GM23338 (cell line): ENCODE measurements around the gene ILK. TPM values are rescaled to one million over a fixed set of nuclear protein-coding genes. Genes with fewer than 3 reads are reported as not detected.

ENCODE experiments used
- ATAC-seq: fragments of 200-7000 bp; cut with Tn5 transposase; 3 replicates; pipeline ENCODE4 v1.9.1; 2020
- DNase-seq: peaks from one replicate; pipeline ENCODE4 v3.0.0-alpha.2; 2015; ENCODE audit warnings: low spot score
- H2AFZ ChIP-seq: fragments of 200-600 bp; sonication (generic); 2 replicates; pipeline ENCODE4 v1.8.0; 2016; ENCODE audit warnings: antibody characterized with exemption, mild to moderate bottlenecking, moderate library complexity
- H3F3A ChIP-seq: fragments of 200-600 bp; sonication (generic); replicated peaks from 2 replicates; pipeline ENCODE4 v1.8.0; 2017; ENCODE audit warnings: antibody characterized with exemption, mixed run types, low read depth
- H3K27ac ChIP-seq: fragments of 200-600 bp; sonication (generic); 2 replicates; pipeline ENCODE4 v1.6.1; 2016; ENCODE audit warnings: low read depth
- H3K27me3 ChIP-seq: fragments of 200-600 bp; sonication (generic); 2 replicates; pipeline ENCODE4 v1.8.0; 2016; ENCODE audit warnings: mild to moderate bottlenecking, mixed run types, moderate library complexity; ENCODE audit not compliant: insufficient read depth
- H3K36me3 ChIP-seq: fragments of 200-600 bp; sonication (generic); 2 replicates; pipeline ENCODE4 v1.8.0; 2016; ENCODE audit warnings: mild to moderate bottlenecking; ENCODE audit not compliant: insufficient read depth
- H3K4me1 ChIP-seq: fragments of 200-600 bp; sonication (generic); 2 replicates; pipeline ENCODE4 v1.8.0; 2016; ENCODE audit warnings: mild to moderate bottlenecking, moderate library complexity; ENCODE audit not compliant: insufficient read depth
- H3K4me2 ChIP-seq: fragments of 200-600 bp; sonication (generic); 2 replicates; pipeline ENCODE4 v1.7.1; 2017; ENCODE audit warnings: mixed run types
- H3K4me3 ChIP-seq: fragments of 200-600 bp; sonication (generic); 2 replicates; pipeline ENCODE4 v1.6.1; 2016; ENCODE audit warnings: mixed run types
- H3K79me2 ChIP-seq: fragments of 200-600 bp; sonication (generic); replicated peaks from 2 replicates; pipeline ENCODE4 v1.8.0; 2017; ENCODE audit warnings: mild to moderate bottlenecking; ENCODE audit not compliant: insufficient read depth
- H3K9me2 ChIP-seq: fragments of 200-600 bp; sonication (generic); 2 replicates; pipeline ENCODE4 v1.8.0; 2017; ENCODE audit not compliant: insufficient read depth
- H4K20me1 ChIP-seq: fragments of 200-600 bp; sonication (generic); replicated peaks from 2 replicates; pipeline ENCODE4 v1.8.0; 2017; ENCODE audit warnings: mild to moderate bottlenecking; ENCODE audit not compliant: insufficient read depth
- H3K27ac Mint-ChIP-seq: 2 replicates; pipeline ENCODE4 v1.8.0; 2020; ENCODE audit warnings: inconsistent platforms, mild to moderate bottlenecking, moderate library complexity, mixed read lengths
- H3K27me3 Mint-ChIP-seq: 3 replicates; pipeline ENCODE4 v1.8.0; 2022; ENCODE audit warnings: low read depth, mild to moderate bottlenecking, moderate library complexity, mixed read lengths, inconsistent platforms; ENCODE audit not compliant: insufficient read depth, poor library complexity
- H3K36me3 Mint-ChIP-seq: 3 replicates; pipeline ENCODE4 v1.8.0; 2021; ENCODE audit warnings: low read depth, mild to moderate bottlenecking, inconsistent platforms, moderate library complexity, mixed read lengths
- H3K4me1 Mint-ChIP-seq: 3 replicates; pipeline ENCODE4 v1.8.0; 2020; ENCODE audit warnings: mild to moderate bottlenecking, inconsistent platforms, mixed read lengths
- H3K4me3 Mint-ChIP-seq: 3 replicates; pipeline ENCODE4 v1.8.0; 2021; ENCODE audit warnings: moderate library complexity, mild to moderate bottlenecking, inconsistent platforms, mixed read lengths
- H3K9me3 Mint-ChIP-seq: 3 replicates; pipeline ENCODE4 v1.8.0; 2020; ENCODE audit warnings: moderate library complexity, mild to moderate bottlenecking, inconsistent platforms, mixed read lengths
- CREB1 ChIP-seq: fragments of 250-450 bp; sonication (Bioruptor Pico); IDR thresholded peaks from 2 replicates; pipeline ENCODE4 v1.5.0; 2020; ENCODE audit warnings: low read depth, mild to moderate bottlenecking, moderate library complexity
- CTCF ChIP-seq, 2 experiments: fragments of 200-600 bp in 1 of 2; sonication (generic) in 1 of 2; conservative IDR thresholded peaks; 2 replicates each; pipeline versions ENCODE4 v1.5.1 to v1.6.1; 2016 to 2017; ENCODE audit warnings: antibody characterized with exemption in 2 of 2, low read depth in 2 of 2, mild to moderate bottlenecking in 2 of 2, moderate library complexity in 1 of 2
- EZH2 ChIP-seq: fragments of 200-600 bp; sonication (generic); IDR thresholded peaks from one replicate; pipeline ENCODE4 v1.8.0; 2017; ENCODE audit warnings: antibody characterized with exemption, mild to moderate bottlenecking, low read depth; ENCODE audit not compliant: unreplicated experiment
- EZH2phosphoT487 ChIP-seq: fragments of 200-600 bp; sonication (generic); IDR thresholded peaks from one replicate; pipeline ENCODE4 v1.8.1; 2018; ENCODE audit warnings: antibody characterized with exemption; ENCODE audit not compliant: unreplicated experiment
- JUNB ChIP-seq: IDR thresholded peaks from one replicate; pipeline ENCODE4 v1.6.1; 2016; ENCODE audit warnings: antibody characterized with exemption; ENCODE audit not compliant: unreplicated experiment
- NANOG ChIP-seq: IDR thresholded peaks from 2 replicates; pipeline ENCODE4 v1.6.1; 2016; ENCODE audit warnings: antibody characterized with exemption, borderline replicate concordance
- REST ChIP-seq: IDR thresholded peaks from one replicate; pipeline ENCODE4 v1.6.1; 2018; ENCODE audit warnings: antibody characterized with exemption; ENCODE audit not compliant: unreplicated experiment
- STAT1 ChIP-seq: IDR thresholded peaks from one replicate; pipeline ENCODE4 v1.6.1; 2016; ENCODE audit warnings: antibody characterized with exemption; ENCODE audit not compliant: unreplicated experiment
- ZNF114 ChIP-seq: fragments of 250-450 bp; sonication (Bioruptor Pico); IDR thresholded peaks from 2 replicates; pipeline ENCODE4 v1.5.0; 2020; ENCODE audit warnings: mild to moderate bottlenecking, moderate library complexity
- ZNF331 ChIP-seq: fragments of 250-450 bp; sonication (Bioruptor Pico); IDR thresholded peaks from 2 replicates; pipeline ENCODE4 v1.5.0; 2020; ENCODE audit warnings: low read depth, mild to moderate bottlenecking, moderate library complexity
- ZNF462 ChIP-seq: fragments of 250-450 bp; sonication (Bioruptor Pico); IDR thresholded peaks from 2 replicates; pipeline ENCODE4 v1.5.0; 2020; ENCODE audit warnings: mild to moderate bottlenecking, moderate library complexity
- polyA plus RNA-seq: library from polyadenylated mRNA; unstranded; fragments of >200 nt; fragmentation: Nextera tagmentation; extraction: Ambion mirVana; gene quantifications from 2 replicates; pipeline ENCODE4 v1.2.1, GENCODE V29; 2016
- total RNA-seq: library from RNA; depleted of rRNA; stranded (reverse); fragments of >200 nt; shearing (Covaris generic); gene quantifications from 2 replicates; pipeline ENCODE4 v1.2.3, GENCODE V29; 2014

The ILK gene
- total and polyA plus RNA-seq, 2 experiments from 2014 or later, result 62.6 to 91.0 TPM

GRCh38 chr11:6646918-6647679 is 43.5 kb downstream of the ILK start (continued):
- TF ChIP-seq REST (no peak), ZNF114 (CRISPR knock-in tag) (no peak), CTCF (conservative IDR thresholded peaks at IDR 0.05; ENCODE audit: low read depth in 2 of 2) (no peak)

GRCh38 chr11:6647836-6648235 is 44.3 kb downstream of the ILK start:
- H3K27ac ChIP-seq, result no peak overlapping the region
- TF ChIP-seq EZH2 (no peak), ZNF331 (CRISPR knock-in tag) (no peak), ZNF462 (CRISPR knock-in tag) (no peak), STAT1 (no peak), CREB1 (no peak), NANOG (no peak), EZH2phosphoT487 (no peak), JUNB (no peak), ZNF114 (CRISPR knock-in tag) (no peak)

More at GRCh38 chr11:6647836-6648235, 44.3 kb downstream of the ILK start:
- Mint-ChIP-seq H3K9me3 (no peaks in the 10 kb centered on the region), H3K27ac (no peak overlapping the region), H3K4me3 (no peak overlapping the region), H3K36me3 (no peaks in the 10 kb centered on the region), H3K4me1 (no peaks in the 10 kb centered on the region), H3K27me3 (no peaks in the 10 kb centered on the region)
- ATAC-seq (no peak), DNase-seq (no peak)
- H3K4me1 ChIP-seq, result peaks cover 13% of the 10 kb centered on the region; the same call in 1 of the 2 replicates
- no peak overlapping the region for H2AFZ ChIP-seq
- H3F3A ChIP-seq, result no peaks in the 10 kb centered on the region
- H3K27me3 ChIP-seq, result peaks cover 17% of the 10 kb centered on the region
- H3K79me2 ChIP-seq, result no peaks in the 10 kb centered on the region
- no peaks in the 10 kb centered on the region for H4K20me1 ChIP-seq
- H3K36me3 ChIP-seq, result no peaks in the 10 kb centered on the region
- H3K4me2 ChIP-seq, result no peak overlapping the region
- H3K9me2 ChIP-seq, result 0 out of 2 replicates have a peak, but pooled peaks cover 7% of the 10 kb centered on the region
- no peak overlapping the region for H3K4me3 ChIP-seq
